Epithelial cell of proximal tubule (primary cell): ENCODE data around the gene ORC5. TPM values are rescaled to one million over a fixed set of nuclear protein-coding genes. Genes with fewer than 3 reads are reported as not detected.
A peak's percentile ranks its signal among the peaks of the same experiment; 100 is the strongest.

Source experiments
- DNase-seq: peaks from one replicate; pipeline ENCODE4 v3.0.0-alpha.2; 2011; ENCODE audit warnings: low read depth
- H3K4me3 ChIP-seq: 2 replicates; pipeline ENCODE4 v1.5.1; 2011; ENCODE audit warnings: low read depth, mild to moderate bottlenecking, low read length
- total RNA-seq: library from RNA; depleted of rRNA; stranded (reverse); fragments of >200 nt; gene quantifications from 2 replicates; pipeline ENCODE4 v1.2.3, GENCODE V29; 2015
- TF ChIP-seq, protein P1 (sequence below): conservative IDR thresholded peaks from 2 replicates; pipeline ENCODE4 v1.5.1; 2012; ENCODE audit warnings: low read depth, mild to moderate bottlenecking, low read length

The ORC5 gene
- total RNA-seq, 1 donor from 2014 or later: 17.0 TPM

- TF ChIP-seq, protein P1, sequence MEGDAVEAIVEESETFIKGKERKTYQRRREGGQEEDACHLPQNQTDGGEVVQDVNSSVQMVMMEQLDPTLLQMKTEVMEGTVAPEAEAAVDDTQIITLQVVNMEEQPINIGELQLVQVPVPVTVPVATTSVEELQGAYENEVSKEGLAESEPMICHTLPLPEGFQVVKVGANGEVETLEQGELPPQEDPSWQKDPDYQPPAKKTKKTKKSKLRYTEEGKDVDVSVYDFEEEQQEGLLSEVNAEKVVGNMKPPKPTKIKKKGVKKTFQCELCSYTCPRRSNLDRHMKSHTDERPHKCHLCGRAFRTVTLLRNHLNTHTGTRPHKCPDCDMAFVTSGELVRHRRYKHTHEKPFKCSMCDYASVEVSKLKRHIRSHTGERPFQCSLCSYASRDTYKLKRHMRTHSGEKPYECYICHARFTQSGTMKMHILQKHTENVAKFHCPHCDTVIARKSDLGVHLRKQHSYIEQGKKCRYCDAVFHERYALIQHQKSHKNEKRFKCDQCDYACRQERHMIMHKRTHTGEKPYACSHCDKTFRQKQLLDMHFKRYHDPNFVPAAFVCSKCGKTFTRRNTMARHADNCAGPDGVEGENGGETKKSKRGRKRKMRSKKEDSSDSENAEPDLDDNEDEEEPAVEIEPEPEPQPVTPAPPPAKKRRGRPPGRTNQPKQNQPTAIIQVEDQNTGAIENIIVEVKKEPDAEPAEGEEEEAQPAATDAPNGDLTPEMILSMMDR: no peak
- no peak for DNase-seq
- no peak overlapping the region for H3K4me3 ChIP-seq
Measured at GRCh38 chr7:104225451-104225850, 17.6 kb upstream of the ORC5 start.

- H3K4me3 ChIP-seq: no peak overlapping the region
- DNase-seq: no peak
- TF ChIP-seq, protein P1: no peak
Measured at GRCh38 chr7:104217620-104218019, 9.8 kb upstream of the ORC5 start.

DNA sequence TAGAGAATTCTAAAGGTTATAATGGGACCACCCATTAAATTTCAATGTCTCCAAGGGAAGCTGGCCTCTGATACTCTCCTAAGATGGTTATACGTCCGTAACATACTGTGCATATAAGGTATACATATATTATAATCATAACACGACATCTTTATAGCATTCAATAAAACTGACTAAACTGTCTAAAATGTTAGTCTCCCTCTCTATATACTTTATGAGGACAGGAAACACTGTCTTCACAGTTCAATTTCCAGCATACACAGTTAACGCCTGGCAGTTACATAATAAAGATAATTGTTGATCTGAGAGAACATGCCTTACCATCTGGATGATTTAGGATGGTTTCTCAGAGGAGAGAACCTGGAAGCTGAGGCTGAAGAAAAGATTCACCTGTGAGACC lies 1.2 kb upstream of the ORC5 start:
- DNase-seq: no peak
- TF ChIP-seq, protein P1: no peak
- H3K4me3 ChIP-seq: no peak overlapping the region

DNA sequence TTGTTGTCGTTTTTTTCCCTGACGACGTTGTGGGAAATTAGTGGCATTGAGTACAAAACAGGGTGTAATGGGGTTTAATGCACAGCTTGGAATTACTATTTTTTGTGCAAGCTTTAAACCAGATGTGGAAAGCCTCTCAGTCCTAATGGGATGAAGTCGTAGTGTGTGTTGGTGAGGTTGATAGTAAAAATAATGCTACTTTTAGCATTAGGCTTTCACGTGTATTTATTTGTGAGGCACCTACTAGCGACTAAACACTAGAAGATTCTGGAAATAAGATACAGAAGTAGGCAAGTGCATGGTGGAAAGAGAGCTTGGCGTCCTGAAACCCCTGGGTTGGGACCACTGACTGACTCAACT lies 588 bp upstream of the ORC5 start:
- H3K4me3 ChIP-seq: peak overlapping the region; percentile 99
- no peak for DNase-seq
- TF ChIP-seq, protein P1: no peak

- DNase-seq: no peak
- TF ChIP-seq, protein P1: no peak
- H3K4me3 ChIP-seq: peak overlapping the region; percentile 99
Measured at GRCh38 chr7:104207348-104207730, 474 bp downstream of the ORC5 start.

DNA sequence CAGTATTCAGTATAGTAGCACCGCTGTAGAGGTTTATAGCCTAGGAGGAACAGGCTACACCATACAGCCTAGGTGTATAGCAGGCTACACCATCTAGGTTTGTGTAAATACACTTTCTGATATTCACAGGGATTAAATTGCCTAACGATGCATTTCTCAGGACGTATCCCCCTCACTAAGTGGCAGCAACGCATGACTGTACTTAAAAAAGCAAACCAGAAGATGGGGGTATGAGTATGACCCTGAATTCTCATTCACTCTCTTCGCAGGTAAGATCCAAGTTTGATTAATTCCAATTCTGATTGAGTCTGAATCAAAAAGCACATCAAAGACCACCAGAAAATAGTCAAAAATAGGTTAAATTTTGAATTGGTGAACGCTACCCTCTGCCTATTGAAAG lies 972 bp downstream of the ORC5 start:
- no peak for DNase-seq
- TF ChIP-seq, protein P1: peak; percentile 5
- peak overlapping the region; percentile 99 for H3K4me3 ChIP-seq

GRCh38 chr7:104198673-104199278 lies 9.0 kb downstream of the ORC5 start:
- H3K4me3 ChIP-seq: no peak overlapping the region
- no peak for DNase-seq
- TF ChIP-seq, protein P1: no peak
